AG08396 (cell line): Measurements from ENCODE around the gene DKK1.

Experiments
- DNase-seq: peaks from one replicate; pipeline ENCODE4 v3.0.0; 2012; ENCODE audit warnings: low spot score, mixed read lengths

Gene DKK1, protein sequence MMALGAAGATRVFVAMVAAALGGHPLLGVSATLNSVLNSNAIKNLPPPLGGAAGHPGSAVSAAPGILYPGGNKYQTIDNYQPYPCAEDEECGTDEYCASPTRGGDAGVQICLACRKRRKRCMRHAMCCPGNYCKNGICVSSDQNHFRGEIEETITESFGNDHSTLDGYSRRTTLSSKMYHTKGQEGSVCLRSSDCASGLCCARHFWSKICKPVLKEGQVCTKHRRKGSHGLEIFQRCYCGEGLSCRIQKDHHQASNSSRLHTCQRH

DNA sequence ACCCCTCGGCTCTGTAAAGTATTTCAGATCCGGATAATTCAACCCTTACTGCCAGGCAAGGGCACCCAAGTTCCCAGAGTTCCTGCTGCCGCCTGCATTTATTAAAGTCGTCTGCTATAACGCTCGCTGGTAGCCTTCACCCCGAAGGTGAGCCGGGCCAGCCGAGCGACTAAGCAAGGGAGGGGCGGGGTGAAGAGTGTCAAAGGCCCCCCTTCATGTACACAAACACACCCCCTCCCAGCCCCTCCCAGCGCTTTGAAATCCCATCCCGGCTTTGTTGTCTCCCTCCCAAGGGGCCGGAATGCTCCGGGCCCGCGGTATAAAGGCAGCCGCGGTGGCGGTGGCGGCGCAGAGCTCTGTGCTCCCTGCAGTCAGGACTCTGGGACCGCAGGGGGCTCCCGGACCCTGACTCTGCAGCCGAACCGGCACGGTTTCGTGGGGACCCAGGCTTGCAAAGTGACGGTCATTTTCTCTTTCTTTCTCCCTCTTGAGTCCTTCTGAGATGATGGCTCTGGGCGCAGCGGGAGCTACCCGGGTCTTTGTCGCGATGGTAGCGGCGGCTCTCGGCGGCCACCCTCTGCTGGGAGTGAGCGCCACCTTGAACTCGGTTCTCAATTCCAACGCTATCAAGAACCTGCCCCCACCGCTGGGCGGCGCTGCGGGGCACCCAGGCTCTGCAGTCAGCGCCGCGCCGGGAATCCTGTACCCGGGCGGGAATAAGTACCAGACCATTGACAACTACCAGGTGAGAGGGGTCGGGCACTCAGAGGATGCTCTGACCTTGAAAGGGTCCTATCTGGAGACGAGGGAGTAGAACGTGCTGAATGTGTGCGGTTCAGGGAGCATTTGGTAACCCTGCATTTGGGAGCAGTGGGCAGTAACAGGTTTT lies at the start of gene DKK1:
Gene DKK1 (plus strand): TSS at position 349 of the 889 bp plus-strand sequence. CDS start 154 bp downstream, at position 503.
- peak; percentile 81 for DNase-seq

- no peak for DNase-seq
These were observed 48.8 kb upstream of the DKK1 start for GRCh38 chr10:52265131-52265926.

DNA sequence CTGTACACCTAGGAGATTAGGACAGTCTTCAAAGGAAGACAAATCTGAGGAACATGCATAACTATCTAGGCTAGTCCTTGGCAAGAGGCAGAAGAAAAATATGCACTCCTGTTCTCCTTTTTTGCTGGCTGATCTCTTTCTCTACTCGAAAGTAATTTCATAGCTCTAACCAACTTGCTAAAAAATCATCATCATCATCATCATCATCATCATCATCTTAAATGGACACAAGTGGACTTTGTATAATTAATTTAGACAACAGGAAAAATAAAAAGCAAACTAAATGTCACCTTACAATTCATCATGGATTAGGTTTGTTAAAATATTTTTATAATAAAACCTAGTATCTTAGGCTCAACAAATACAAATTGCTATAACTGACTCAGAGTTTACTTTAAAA lies 47.2 kb upstream of the DKK1 start:
- DNase-seq: no peak

- DNase-seq: no peak
These were observed 45.3 kb upstream of the DKK1 start for GRCh38 chr10:52268790-52269189.

GRCh38 chr10:52269233-52269632 lies 44.8 kb upstream of the DKK1 start:
- no peak for DNase-seq

- no peak for DNase-seq
These were observed 37.9 kb upstream of the DKK1 start for GRCh38 chr10:52276163-52276562.

- no peak for DNase-seq
These were observed 37.1 kb upstream of the DKK1 start for GRCh38 chr10:52276986-52277385.

DNA sequence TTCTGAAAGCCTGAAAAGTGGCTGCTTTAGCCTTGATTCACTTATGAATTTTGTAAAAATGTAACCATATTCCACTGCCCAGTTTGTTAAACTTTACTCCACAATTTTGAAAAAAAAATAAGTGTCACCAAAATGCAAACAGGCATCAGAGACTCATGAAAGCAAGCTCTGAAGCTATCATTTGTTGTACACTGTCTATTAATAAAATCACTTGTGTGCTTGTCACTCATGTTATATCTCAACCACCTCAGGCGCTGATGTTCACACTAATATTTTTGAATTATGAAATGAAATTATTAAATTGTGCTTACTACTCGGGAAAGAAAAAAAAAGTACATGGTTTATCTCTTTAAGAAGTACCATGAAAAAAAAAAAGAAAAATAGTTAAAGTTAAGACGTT lies 34.5 kb upstream of the DKK1 start:
- no peak for DNase-seq

- DNase-seq: no peak
These were observed 34.0 kb upstream of the DKK1 start for GRCh38 chr10:52280051-52280450.

- no peak for DNase-seq
These were observed 30.9 kb upstream of the DKK1 start for GRCh38 chr10:52283174-52283573.

- DNase-seq: no peak
These were observed 29.6 kb upstream of the DKK1 start for GRCh38 chr10:52284416-52285013.

- DNase-seq: no peak
These were observed 26.2 kb upstream of the DKK1 start for GRCh38 chr10:52287866-52288265.

DNA sequence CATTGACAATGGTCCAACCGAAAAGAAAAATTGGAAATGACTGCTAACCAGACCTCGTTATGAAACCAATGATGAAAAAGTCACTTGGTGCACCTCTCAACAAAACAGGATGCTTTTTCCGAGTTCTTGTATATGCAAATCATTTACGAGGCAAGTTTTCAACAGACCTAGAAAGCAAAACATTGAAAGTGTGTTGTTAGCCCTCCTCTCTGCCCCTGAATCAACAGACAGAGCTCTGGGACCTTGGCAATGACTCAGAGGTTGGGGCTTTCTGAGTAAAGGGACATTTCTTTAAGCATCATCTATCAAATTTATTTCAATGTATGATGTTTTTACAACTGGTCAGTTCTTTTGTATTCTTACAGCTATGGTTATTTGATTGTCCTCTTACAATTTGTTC lies 16.3 kb upstream of the DKK1 start:
- DNase-seq: no peak

- no peak for DNase-seq
These were observed 13.3 kb upstream of the DKK1 start for GRCh38 chr10:52300599-52301277.

DNA sequence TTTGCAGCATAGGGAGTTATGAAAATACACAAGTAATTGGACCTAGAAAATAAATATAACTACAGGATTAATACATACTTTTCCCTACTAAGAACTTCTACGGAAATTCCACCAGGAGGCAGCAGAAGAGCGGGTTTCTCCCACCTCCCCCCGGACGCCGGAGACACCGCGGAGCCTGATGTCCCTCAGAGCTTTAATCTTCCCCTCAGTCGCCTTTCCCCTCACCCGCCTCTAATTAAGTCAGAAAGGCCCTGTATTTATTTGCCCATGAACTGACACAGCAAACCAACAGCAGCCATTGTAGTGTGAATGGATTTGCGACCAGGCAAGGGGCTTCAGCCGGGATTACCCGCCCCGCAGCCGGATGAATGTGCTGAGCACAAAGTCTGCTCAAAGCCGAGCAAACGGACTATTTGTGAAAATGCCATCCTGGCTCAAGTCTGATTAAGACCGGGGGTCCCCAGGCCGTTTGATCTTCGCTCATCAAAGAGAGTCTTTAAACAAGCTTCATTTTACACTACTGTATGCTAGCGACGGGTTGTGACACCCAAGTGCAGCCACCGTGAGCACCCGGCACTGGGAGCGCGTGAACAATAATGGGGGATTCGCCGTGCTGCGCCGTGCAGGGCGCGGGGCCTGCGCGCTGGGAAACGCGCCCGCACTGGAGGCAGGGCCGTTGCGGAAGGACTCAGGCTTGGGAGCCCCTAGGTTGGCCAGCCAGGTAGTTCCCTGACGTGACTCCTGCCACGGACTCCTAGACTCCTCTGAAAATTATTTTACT lies 5.6 kb upstream of the DKK1 start:
- DNase-seq: peak; percentile 82

DNA sequence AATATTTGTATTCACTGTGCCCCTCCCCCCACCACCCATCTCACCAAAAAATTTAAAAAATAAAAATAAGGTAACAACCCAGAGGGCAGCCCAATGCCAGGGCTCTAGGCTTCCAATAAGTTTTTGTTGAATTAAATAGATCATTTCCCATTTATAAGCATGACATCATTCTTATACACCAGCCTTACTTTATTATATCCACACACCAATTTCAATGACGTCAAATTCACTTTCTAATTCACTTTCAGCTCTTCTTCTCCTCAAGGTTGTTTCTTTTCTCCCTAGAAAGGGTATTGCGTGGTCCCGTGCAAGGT lies 1.2 kb upstream of the DKK1 start:
- no peak for DNase-seq

GRCh38 chr10:52313256-52313932 lies 687 bp upstream of the DKK1 start:
- no peak for DNase-seq

- DNase-seq: peak; percentile 37
These were observed 906 bp downstream of the DKK1 start for GRCh38 chr10:52314822-52315552.

- no peak for DNase-seq
These were observed 1.9 kb downstream of the DKK1 start for GRCh38 chr10:52316001-52316400.

- no peak for DNase-seq
These were observed 2.4 kb downstream of the DKK1 start for GRCh38 chr10:52316500-52316899.
